B cell (primary cell): ENCODE data around the gene TBX2. TPM values are rescaled to one million over a fixed set of nuclear protein-coding genes. Genes with fewer than 3 reads are reported as not detected.

Experiments used
- ATAC-seq: fragments of 200-7000 bp; cut with Tn5 transposase; one replicate; pipeline ENCODE4 v1.10.0; 2021; ENCODE audit warnings: low read depth, mild to moderate bottlenecking, moderate number of reproducible peaks, moderate library complexity
- CTCF ChIA-PET: fragments of 350-600 bp; sonication (Branson Sonifier 250); formaldehyde crosslinking; loops from one replicate; lab custom pipeline; 2021; ENCODE audit warnings: antibody characterized with exemption, inconsistent platforms; lab: Charles Lee
- POLR2A ChIA-PET: fragments of 350-600 bp; sonication (Branson Sonifier 250); formaldehyde crosslinking; loops from one replicate; lab custom pipeline; 2021; ENCODE audit warnings: antibody characterized with exemption; lab: Charles Lee
- DNase-seq: peaks from one replicate; pipeline ENCODE4 v3.0.0; 2013
- H2AFZ ChIP-seq: 2 replicates; pipeline ENCODE4 v1.6.1; 2012; ENCODE audit warnings: mild to moderate bottlenecking, low read depth, low read length; ENCODE audit not compliant: insufficient read depth, poor library complexity, severe bottlenecking
- H3K27ac ChIP-seq, 2 donors: 1 replicate in 1 of 2; 2 replicates in 1 of 2; pipeline ENCODE4 v1.5.1; 2012 to 2013; ENCODE audit warnings: low read length in 2 of 2, mild to moderate bottlenecking in 2 of 2, moderate library complexity in 1 of 2
- H3K27me3 ChIP-seq, 4 experiments: fragments of 200-600 bp in 1 of 4; sonication (generic) in 1 of 4; replicated peaks in 1 of 4; 1 replicate in 2 of 4; 2 replicates in 2 of 4; pipeline versions ENCODE4 v1.6.1 to v1.7.0; 2013 to 2016; ENCODE audit warnings: low read length in 3 of 4, mild to moderate bottlenecking in 2 of 4, mixed read lengths in 1 of 4, moderate library complexity in 1 of 4; ENCODE audit not compliant: insufficient read depth in 4 of 4, control insufficient read depth in 3 of 4; ENCODE audit errors: control extremely low read depth in 1 of 4
- H3K36me3 ChIP-seq, 2 experiments: replicated peaks in 1 of 2; 1 replicate in 1 of 2; 2 replicates in 1 of 2; pipeline versions ENCODE4 v1.6.1 to v1.7.1; 2013; ENCODE audit warnings: low read length in 1 of 2; ENCODE audit not compliant: insufficient read depth in 2 of 2, control insufficient read depth in 1 of 2; ENCODE audit errors: control extremely low read depth in 1 of 2, extremely low read depth in 1 of 2
- H3K4me1 ChIP-seq, 2 donors: fragments of 200-600 bp in 1 of 2; sonication (generic) in 1 of 2; 1 replicate in 1 of 2; 2 replicates in 1 of 2; pipeline versions ENCODE4 v1.5.1 to v1.6.1; 2013 to 2017; ENCODE audit warnings: low read length in 2 of 2; ENCODE audit not compliant: control insufficient read depth in 2 of 2, insufficient read depth in 2 of 2
- H3K4me2 ChIP-seq: replicated peaks from 2 replicates; pipeline ENCODE3; 2012; ENCODE audit warnings: mild to moderate bottlenecking, low read depth, low read length; ENCODE audit not compliant: poor library complexity, severe bottlenecking
- H3K4me3 ChIP-seq, 5 experiments: fragments of 200-600 bp in 1 of 5; sonication (generic) in 1 of 5; 1 replicate in 3 of 5; 2 replicates in 2 of 5; pipeline versions ENCODE4 v1.5.1 to v1.7.0; 2011 to 2016; ENCODE audit warnings: low read length in 4 of 5, mild to moderate bottlenecking in 4 of 5, low read depth in 2 of 5, control low read depth in 1 of 5, moderate library complexity in 1 of 5; ENCODE audit not compliant: insufficient read depth in 1 of 5; ENCODE audit errors: control extremely low read depth in 1 of 5, extremely low read depth in 1 of 5
- H3K79me2 ChIP-seq: fragments of 200-600 bp; sonication (generic); one replicate; pipeline ENCODE4 v1.6.0; 2016; ENCODE audit warnings: low read length; ENCODE audit not compliant: control insufficient read depth, insufficient read depth
- H3K9ac ChIP-seq: fragments of 200-600 bp; sonication (generic); 2 replicates; pipeline ENCODE4 v1.6.1; 2017; ENCODE audit warnings: mild to moderate bottlenecking, low read length, moderate library complexity
- H3K9me3 ChIP-seq, 3 donors: one replicate each; pipeline versions ENCODE4 v1.6.1 to v1.7.1; 2013; ENCODE audit warnings: low read length in 2 of 3; ENCODE audit not compliant: control insufficient read depth in 2 of 3, insufficient read depth in 1 of 3; ENCODE audit errors: control extremely low read depth in 1 of 3
- H4K20me1 ChIP-seq: 2 replicates; pipeline ENCODE4 v1.6.0; 2012; ENCODE audit warnings: mild to moderate bottlenecking, low read length; ENCODE audit not compliant: insufficient read depth, control insufficient read depth, poor library complexity, severe bottlenecking
- H3K27ac Mint-ChIP-seq: one replicate; pipeline ENCODE4 v1.8.0; 2021; ENCODE audit warnings: mixed read lengths
- H3K27me3 Mint-ChIP-seq: one replicate; pipeline ENCODE4 v1.8.0; 2021; ENCODE audit warnings: mixed read lengths
- H3K4me1 Mint-ChIP-seq: one replicate; pipeline ENCODE4 v1.8.0; 2021; ENCODE audit warnings: mixed read lengths
- H3K4me3 Mint-ChIP-seq: one replicate; pipeline ENCODE4 v1.8.0; 2021; ENCODE audit warnings: mixed read lengths
- H3K9me3 Mint-ChIP-seq: one replicate; pipeline ENCODE4 v1.8.0; 2022; ENCODE audit warnings: mixed read lengths; ENCODE audit not compliant: insufficient read depth
- CTCF ChIP-seq: fragments of 200-600 bp; IDR thresholded peaks from one replicate; pipeline ENCODE4 v1.8.0; 2022; ENCODE audit warnings: antibody characterized with exemption, mild to moderate bottlenecking
- EZH2 ChIP-seq: IDR thresholded peaks from 2 replicates; pipeline ENCODE4 v1.6.1; 2012; ENCODE audit warnings: borderline replicate concordance, low read depth, mild to moderate bottlenecking, moderate library complexity, low read length; ENCODE audit not compliant: insufficient read depth, poor library complexity, severe bottlenecking
- WGBS: methylation state at CpG from one replicate; pipeline ENCODE4 v1.1.5; 2013; ENCODE audit warnings: missing lambda C conversion rate; ENCODE audit not compliant: insufficient coverage; 5-methylcytosine and 5-hydroxymethylcytosine counted together
- intact Hi-C: fragments of 100-400 bp; cut with micrococcal nuclease; formaldehyde crosslinking; loops from one replicate; pipeline ENCODE4 v1.10.0; 2022
- polyA plus RNA-seq: library from polyadenylated mRNA; depleted of rRNA; stranded (reverse); fragments of >200 nt; gene quantifications from 2 replicates; pipeline ENCODE4 v1.2.3, GENCODE V29; 2012
- total RNA-seq, 2 donors: library from RNA; stranded (reverse); fragments of 120-200 nt in 1 of 2; gene quantifications; 1 replicate in 1 of 2; 2 replicates in 1 of 2; pipeline versions ENCODE4 v1.2.3 to v1.2.4, GENCODE V29; 2013 to 2022

TBX2 gene
- total and polyA plus RNA-seq, 2 donors (not counting 1 experiment from before 2014, with no cell fraction given), result not detected

GRCh38 chr17:61415374-61416210 lies 15.9 kb downstream of the TBX2 start:
- no peak overlapping the region for H3K4me2 ChIP-seq
- H3K4me1 ChIP-seq, result peaks cover 23 to 30% of the 10 kb centered on the region in 2 donors
- POLR2A ChIA-PET, result no interaction called here
- ATAC-seq, result no peak
- H3K27ac ChIP-seq, result no peak overlapping the region
- peak; percentile 9 for DNase-seq
- no peak overlapping the region for H3K9ac ChIP-seq
- H4K20me1 ChIP-seq, result peaks cover 1% of the 10 kb centered on the region
- Mint-ChIP-seq H3K27me3 (peaks cover 30% of the 10 kb centered on the region), H3K27ac (no peak overlapping the region), H3K4me1 (peaks cover 12% of the 10 kb centered on the region), H3K4me3 (no peak overlapping the region), H3K9me3 (no peaks in the 10 kb centered on the region)
- H3K9me3 ChIP-seq, result peaks cover 0 to 21% (median 0%) of the 10 kb centered on the region in 3 donors
- no peaks in the 10 kb centered on the region for H3K36me3 ChIP-seq
- no peak overlapping the region for H2AFZ ChIP-seq
- H3K27me3 ChIP-seq, result peaks cover 0 to 54% (median 21%) of the 10 kb centered on the region in 4 experiments
- no peak for TF ChIP-seq EZH2
- no peak for TF ChIP-seq CTCF
- 91% methylated on average over 4 of the region's 6 CpGs for WGBS
- no peaks in the 10 kb centered on the region for H3K79me2 ChIP-seq
- CTCF ChIA-PET, result interaction anchor here (0.9 to 2.2 kb wide), 4 partner anchors 9 to 421 kb away, joined by 3 to 9 read pairs (median 4); no protein-coding TSS in a partner anchor
- intact Hi-C loops, result loop anchor here (10.0 kb wide), 1 partner anchor 699 kb away; no protein-coding TSS in a partner anchor
- H3K4me3 ChIP-seq, result no peak overlapping the region

- peaks cover 0 to 15% (median 0%) of the 10 kb centered on the region in 3 donors for H3K9me3 ChIP-seq
- Mint-ChIP-seq H3K27me3 (peaks cover 34% of the 10 kb centered on the region), H3K9me3 (no peaks in the 10 kb centered on the region), H3K4me3 (no peak overlapping the region), H3K27ac (no peak overlapping the region), H3K4me1 (peaks cover 10% of the 10 kb centered on the region)
- no peaks in the 10 kb centered on the region for H3K79me2 ChIP-seq
- no peak overlapping the region for H3K4me2 ChIP-seq
- H3K4me3 ChIP-seq, result no peak overlapping the region
- no peak overlapping the region for H2AFZ ChIP-seq
- CTCF ChIA-PET, result interaction anchor here (0.9 to 2.2 kb wide), 4 partner anchors 9 to 420 kb away, joined by 3 to 9 read pairs (median 4); no protein-coding TSS in a partner anchor
- ATAC-seq (no peak), DNase-seq (peak; percentile 10)
- H3K4me1 ChIP-seq, result peaks cover 18 to 25% of the 10 kb centered on the region in 2 donors
- no peak overlapping the region for H3K9ac ChIP-seq
- H3K36me3 ChIP-seq, result no peaks in the 10 kb centered on the region
- TF ChIP-seq EZH2 (no peak), CTCF (no peak)
- H3K27ac ChIP-seq, result no peak overlapping the region
- peaks cover 0 to 56% (median 19%) of the 10 kb centered on the region in 4 experiments for H3K27me3 ChIP-seq
- 90% methylated on average over 5 of the region's 6 CpGs for WGBS
- no peaks in the 10 kb centered on the region for H4K20me1 ChIP-seq
- intact Hi-C loops, result loop anchor here (10.0 kb wide), 1 partner anchor 699 kb away; no protein-coding TSS in a partner anchor
- POLR2A ChIA-PET, result no interaction called here
Observed at GRCh38 chr17:61416211-61416539, 16.5 kb downstream of the TBX2 start.
